ENCODE data around the gene ATRN.

Gene ATRN

DNA sequence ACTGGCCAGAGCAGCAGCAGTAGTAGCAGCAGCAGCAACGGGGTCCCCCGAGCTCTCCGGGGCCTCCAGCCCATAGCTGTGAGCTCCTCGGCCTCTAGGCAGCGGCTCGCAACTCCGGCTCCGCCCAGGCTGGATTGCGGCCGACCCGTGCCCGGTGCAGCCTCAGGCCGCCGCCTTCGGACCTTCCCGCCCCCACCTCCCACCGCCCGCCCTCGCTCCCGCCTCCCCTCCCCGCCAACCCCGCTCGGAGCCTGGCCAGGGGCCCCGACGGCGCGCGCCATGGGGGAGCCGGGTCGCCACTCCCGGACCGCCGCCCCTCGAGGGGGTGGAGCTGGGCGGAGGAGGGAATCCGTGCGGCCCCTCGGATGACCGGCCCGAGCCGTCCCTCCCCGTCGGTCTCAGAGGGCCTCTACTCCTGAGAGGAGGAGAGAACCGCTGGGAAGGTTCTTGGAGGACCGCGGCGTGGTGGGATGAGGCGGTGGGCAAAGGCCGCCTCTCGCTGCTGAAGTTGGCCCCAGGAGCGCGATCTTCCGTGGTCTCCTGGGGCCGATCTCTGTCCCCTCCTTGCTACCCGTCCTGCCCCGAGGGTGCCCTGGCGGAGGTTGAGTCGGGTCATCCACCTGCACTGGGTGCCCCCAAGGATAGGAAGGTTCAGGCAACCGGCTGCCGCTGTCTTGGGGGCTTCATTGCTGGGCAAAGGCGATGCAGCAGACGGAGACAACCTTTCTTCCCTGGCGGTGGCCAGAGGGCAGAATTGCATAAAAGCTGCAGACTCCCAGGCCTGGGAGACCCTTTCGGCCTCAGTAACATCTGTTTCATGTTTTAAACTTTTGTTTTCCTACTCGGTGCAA is 211.3 kb downstream of the ATRN start, which contains the start of gene ADAM33:
Gene ADAM33, minus strand, starts transcription at position 80 of the 851 bp plus-strand sequence. Its CDS starts 6 bp downstream, at position 74.
- H3K27me3 ChIP-seq (ENCODE audit: low read depth, low read length), result no peaks in the 10 kb centered on the region
- H3K4me3 ChIP-seq (ENCODE audit: low read depth in 1 of 2, low read length in 2 of 2), result peak within 1 kb of the TSS; percentile 57 to 75
- H3K27ac ChIP-seq (ENCODE audit: low read length), result peak within 1 kb of the TSS; percentile 76
- H3K9me3 ChIP-seq (ENCODE audit: control insufficient read depth in 1 of 2, low read length in 2 of 2), result no peaks in the 10 kb centered on the region
- H3K36me3 ChIP-seq (ENCODE audit: control insufficient read depth in 1 of 2, insufficient read depth in 2 of 2, low read length in 2 of 2), result no peaks in the 10 kb centered on the region
- H3K4me1 ChIP-seq (ENCODE audit: control insufficient read depth in 1 of 2, insufficient read depth in 2 of 2, low read length in 2 of 2), result peaks cover 20 to 52% of the 10 kb centered on the region in 2 donors

DNA sequence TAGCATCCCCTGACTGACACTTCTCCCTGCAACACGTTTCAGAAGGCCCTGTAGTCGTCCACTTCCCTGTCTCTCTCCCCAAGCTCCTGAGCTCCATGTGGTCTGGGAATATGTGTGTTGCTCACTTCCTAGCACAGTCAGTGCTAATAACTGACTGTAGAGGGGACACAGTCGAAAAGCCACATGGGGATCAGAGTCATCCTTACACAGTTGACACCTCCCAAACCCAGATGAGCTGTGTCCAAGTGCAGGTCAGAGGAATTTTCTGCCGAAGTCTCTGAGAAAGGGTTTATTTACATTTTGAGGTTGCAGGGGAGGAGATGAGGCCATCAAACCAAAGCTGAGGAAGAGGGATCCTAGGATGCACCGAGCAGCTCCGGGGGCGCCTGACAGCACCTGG is 214.5 kb downstream of the ATRN start:
- peaks cover 10 to 29% of the 10 kb centered on the region in 2 donors for H3K4me1 ChIP-seq (ENCODE audit: control insufficient read depth in 1 of 2, insufficient read depth in 2 of 2, low read length in 2 of 2)
- H3K27ac ChIP-seq (ENCODE audit: low read length), result no peak overlapping the region
- no peak overlapping the region for H3K4me3 ChIP-seq (ENCODE audit: low read depth in 1 of 2, low read length in 2 of 2)
- H3K9me3 ChIP-seq (ENCODE audit: control insufficient read depth in 1 of 2, low read length in 2 of 2), result no peaks in the 10 kb centered on the region
- H3K27me3 ChIP-seq (ENCODE audit: low read depth, low read length), result no peaks in the 10 kb centered on the region
- H3K36me3 ChIP-seq (ENCODE audit: control insufficient read depth in 1 of 2, insufficient read depth in 2 of 2, low read length in 2 of 2), result no peaks in the 10 kb centered on the region

DNA sequence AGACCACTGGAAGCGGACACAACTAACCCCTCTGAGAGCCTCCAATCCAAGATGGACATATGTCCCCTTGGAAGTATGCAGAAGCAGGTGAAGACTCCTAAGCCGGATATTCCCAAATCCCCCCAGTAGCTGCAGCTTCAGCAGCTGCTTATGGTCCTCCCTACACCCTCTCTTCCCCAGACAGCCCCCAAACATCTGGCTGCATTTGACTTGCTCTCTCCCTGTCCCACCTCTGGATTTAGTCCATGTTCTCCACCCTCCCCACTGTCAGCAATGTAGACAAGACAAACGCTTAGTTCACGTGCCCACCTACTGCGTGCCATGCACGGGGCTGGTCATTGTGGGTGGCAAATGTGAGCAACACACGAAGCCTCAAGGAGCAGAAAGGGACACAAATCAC is 215.6 kb downstream of the ATRN start:
- H3K9me3 ChIP-seq (ENCODE audit: control insufficient read depth in 1 of 2, low read length in 2 of 2), result no peaks in the 10 kb centered on the region
- peaks cover 10 to 21% of the 10 kb centered on the region in 2 donors for H3K4me1 ChIP-seq (ENCODE audit: control insufficient read depth in 1 of 2, insufficient read depth in 2 of 2, low read length in 2 of 2)
- no peak overlapping the region for H3K27ac ChIP-seq (ENCODE audit: low read length)
- no peaks in the 10 kb centered on the region for H3K27me3 ChIP-seq (ENCODE audit: low read depth, low read length)
- no peak overlapping the region for H3K4me3 ChIP-seq (ENCODE audit: low read depth in 1 of 2, low read length in 2 of 2)
- no peaks in the 10 kb centered on the region for H3K36me3 ChIP-seq (ENCODE audit: control insufficient read depth in 1 of 2, insufficient read depth in 2 of 2, low read length in 2 of 2)

DNA sequence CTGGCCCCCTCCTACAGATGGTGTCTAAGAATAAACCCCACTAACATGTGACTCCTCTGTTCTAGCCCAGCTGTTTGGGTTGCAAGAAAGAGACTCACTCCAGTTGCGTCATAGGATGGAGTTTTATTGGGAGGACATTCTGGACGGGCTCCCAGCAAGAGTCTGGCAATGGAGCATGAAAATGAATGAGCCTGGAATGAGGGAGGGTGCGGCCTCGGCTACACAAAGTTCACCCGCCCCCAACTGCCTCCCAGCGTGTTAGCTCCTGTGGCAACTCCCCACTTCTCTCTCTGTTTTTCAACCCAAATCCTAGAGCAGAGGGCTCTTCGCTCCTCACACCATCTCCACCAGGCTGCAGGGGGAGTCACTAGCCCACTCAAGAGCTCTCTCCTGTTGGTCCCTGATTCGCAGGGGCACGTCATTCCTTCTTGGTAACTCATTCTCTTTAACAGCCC is 216.1 kb downstream of the ATRN start:
- no peaks in the 10 kb centered on the region for H3K27me3 ChIP-seq (ENCODE audit: low read depth, low read length)
- no peaks in the 10 kb centered on the region for H3K36me3 ChIP-seq (ENCODE audit: control insufficient read depth in 1 of 2, insufficient read depth in 2 of 2, low read length in 2 of 2)
- H3K4me1 ChIP-seq (ENCODE audit: control insufficient read depth in 1 of 2, insufficient read depth in 2 of 2, low read length in 2 of 2), result peaks cover 10 to 21% of the 10 kb centered on the region in 2 donors
- peak overlapping the region in 1 of 2 donors; percentile 12 for H3K4me3 ChIP-seq (ENCODE audit: low read depth in 1 of 2, low read length in 2 of 2)
- H3K27ac ChIP-seq (ENCODE audit: low read length), result peak overlapping the region; percentile 61
- H3K9me3 ChIP-seq (ENCODE audit: control insufficient read depth in 1 of 2, low read length in 2 of 2), result no peaks in the 10 kb centered on the region

DNA sequence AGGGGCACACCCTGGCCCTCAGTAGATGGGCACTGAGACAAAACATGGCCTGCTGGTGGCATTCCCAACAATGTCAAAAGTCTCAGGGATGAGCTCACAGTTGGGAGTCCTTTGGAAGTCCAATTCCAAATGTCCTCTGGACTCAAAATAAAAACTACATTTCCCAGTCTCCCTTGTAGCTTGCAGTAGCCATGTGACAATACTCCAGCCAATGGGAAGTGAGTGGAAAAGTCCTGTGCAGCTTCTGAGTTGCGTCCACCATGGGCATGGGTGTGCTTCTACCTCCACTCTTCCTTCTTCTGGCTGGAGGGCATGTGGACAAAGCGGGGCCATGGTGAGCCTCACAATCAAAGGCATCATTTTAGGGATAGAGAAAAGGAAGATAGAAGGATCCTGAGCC is 216.8 kb downstream of the ATRN start:
- peaks cover 10 to 21% of the 10 kb centered on the region in 2 donors for H3K4me1 ChIP-seq (ENCODE audit: control insufficient read depth in 1 of 2, insufficient read depth in 2 of 2, low read length in 2 of 2)
- no peaks in the 10 kb centered on the region for H3K36me3 ChIP-seq (ENCODE audit: control insufficient read depth in 1 of 2, insufficient read depth in 2 of 2, low read length in 2 of 2)
- no peaks in the 10 kb centered on the region for H3K27me3 ChIP-seq (ENCODE audit: low read depth, low read length)
- H3K27ac ChIP-seq (ENCODE audit: low read length), result peak overlapping the region; percentile 61
- H3K4me3 ChIP-seq (ENCODE audit: low read depth in 1 of 2, low read length in 2 of 2), result peak overlapping the region in 1 of 2 donors; percentile 12
- H3K9me3 ChIP-seq (ENCODE audit: control insufficient read depth in 1 of 2, low read length in 2 of 2), result no peaks in the 10 kb centered on the region

DNA sequence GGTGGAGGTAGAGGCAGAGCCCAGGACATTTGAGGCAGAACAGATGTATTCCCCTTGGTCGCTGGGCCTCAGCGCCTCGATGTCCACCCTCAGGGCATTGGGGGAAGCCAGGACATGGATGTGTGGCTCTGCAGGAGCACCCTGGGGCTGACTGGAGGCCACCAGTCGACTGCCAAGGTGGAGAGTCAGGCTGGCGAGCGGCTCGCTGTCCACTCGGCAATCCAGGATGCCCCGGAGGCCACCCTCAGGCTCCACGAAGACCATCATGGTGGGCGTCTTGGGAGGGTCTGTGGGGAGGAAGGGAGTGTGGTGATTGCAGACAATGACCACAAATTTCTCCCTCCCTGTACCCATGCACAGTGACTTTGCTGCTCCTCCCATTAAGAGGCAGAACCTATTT is 219.2 kb downstream of the ATRN start:
- no peaks in the 10 kb centered on the region for H3K36me3 ChIP-seq (ENCODE audit: control insufficient read depth in 1 of 2, insufficient read depth in 2 of 2, low read length in 2 of 2)
- no peak overlapping the region for H3K27ac ChIP-seq (ENCODE audit: low read length)
- H3K9me3 ChIP-seq (ENCODE audit: control insufficient read depth in 1 of 2, low read length in 2 of 2), result no peaks in the 10 kb centered on the region
- H3K4me1 ChIP-seq (ENCODE audit: control insufficient read depth in 1 of 2, insufficient read depth in 2 of 2, low read length in 2 of 2), result peaks cover 10 to 21% of the 10 kb centered on the region in 2 donors
- no peaks in the 10 kb centered on the region for H3K27me3 ChIP-seq (ENCODE audit: low read depth, low read length)
- H3K4me3 ChIP-seq (ENCODE audit: low read depth in 1 of 2, low read length in 2 of 2), result no peak overlapping the region

DNA sequence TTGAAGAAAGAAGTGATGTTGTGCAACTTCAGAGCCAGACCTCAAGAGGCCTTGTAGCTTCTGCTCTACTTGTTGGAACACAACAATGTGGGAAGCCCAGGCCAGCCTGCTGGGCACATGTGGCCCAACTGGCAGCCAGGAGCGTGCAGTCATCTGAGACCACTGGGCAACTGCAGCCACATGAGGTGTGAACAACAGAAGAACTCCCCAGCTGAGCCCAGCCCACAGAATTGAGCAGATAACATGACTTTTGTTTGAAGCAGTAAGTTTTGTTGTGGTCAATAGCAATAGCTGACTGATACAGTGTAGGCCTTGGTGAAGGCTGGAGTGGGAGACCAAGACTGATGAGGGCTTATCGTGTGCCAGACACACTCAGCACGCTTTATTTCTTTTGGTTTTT is 219.6 kb downstream of the ATRN start:
- Histone ChIP-seq H3K36me3 (ENCODE audit: control insufficient read depth in 1 of 2, insufficient read depth in 2 of 2, low read length in 2 of 2) (no peaks in the 10 kb centered on the region), H3K27ac (ENCODE audit: low read length) (no peak overlapping the region), H3K9me3 (ENCODE audit: control insufficient read depth in 1 of 2, low read length in 2 of 2) (no peaks in the 10 kb centered on the region), H3K4me3 (ENCODE audit: low read depth in 1 of 2, low read length in 2 of 2) (no peak overlapping the region), H3K4me1 (ENCODE audit: control insufficient read depth in 1 of 2, insufficient read depth in 2 of 2, low read length in 2 of 2) (peaks cover 10 to 21% of the 10 kb centered on the region in 2 donors), H3K27me3 (ENCODE audit: low read depth, low read length) (no peaks in the 10 kb centered on the region)

DNA sequence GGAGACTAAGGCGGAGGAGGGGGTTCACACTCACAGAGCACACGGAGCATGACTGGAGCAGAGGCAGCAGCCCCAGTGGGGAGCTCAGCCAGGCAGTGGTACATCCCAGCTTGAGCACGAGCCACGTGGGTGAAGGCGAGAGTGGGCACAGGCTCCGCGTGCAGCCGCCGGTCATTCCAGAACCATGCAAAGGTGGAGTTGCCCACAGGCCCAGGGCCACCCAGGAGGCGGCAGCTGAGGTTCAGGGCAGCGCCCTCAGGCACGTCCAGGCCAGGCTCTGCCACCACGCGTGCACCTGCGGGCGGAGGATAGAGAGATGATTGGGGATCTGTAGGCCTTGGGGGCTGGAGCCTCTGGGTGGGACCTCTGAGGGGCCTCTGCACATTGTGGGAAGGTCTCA is 220.5 kb downstream of the ATRN start:
- H3K4me1 ChIP-seq (ENCODE audit: control insufficient read depth in 1 of 2, insufficient read depth in 2 of 2, low read length in 2 of 2), result peaks cover 10 to 16% of the 10 kb centered on the region in 2 donors
- no peaks in the 10 kb centered on the region for H3K36me3 ChIP-seq (ENCODE audit: control insufficient read depth in 1 of 2, insufficient read depth in 2 of 2, low read length in 2 of 2)
- H3K27ac ChIP-seq (ENCODE audit: low read length), result no peak overlapping the region
- H3K4me3 ChIP-seq (ENCODE audit: low read depth in 1 of 2, low read length in 2 of 2), result no peak overlapping the region
- peaks cover 0 to 1% of the 10 kb centered on the region in 2 donors for H3K9me3 ChIP-seq (ENCODE audit: control insufficient read depth in 1 of 2, low read length in 2 of 2)
- H3K27me3 ChIP-seq (ENCODE audit: low read depth, low read length), result no peaks in the 10 kb centered on the region

DNA sequence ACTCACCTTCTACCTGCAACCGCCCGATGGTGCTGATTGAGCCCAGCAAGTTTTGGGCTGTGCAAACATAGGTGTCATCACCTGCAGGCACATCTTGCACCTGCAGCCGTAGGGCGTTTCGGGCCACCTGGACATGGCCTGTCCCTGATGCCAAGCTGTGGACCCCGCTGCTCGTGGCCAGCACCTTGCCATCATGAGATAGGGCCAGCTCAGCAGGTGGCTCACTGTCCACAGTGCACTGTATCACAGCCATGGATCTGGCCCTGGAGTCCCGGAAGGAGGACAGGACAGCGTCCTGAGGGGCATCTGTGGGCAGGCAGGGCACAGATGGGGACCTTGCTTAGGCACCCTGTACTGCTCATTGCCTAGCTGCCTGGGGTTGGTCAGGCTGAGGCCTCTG is 221.1 kb downstream of the ATRN start:
- Histone ChIP-seq H3K4me1 (ENCODE audit: control insufficient read depth in 1 of 2, insufficient read depth in 2 of 2, low read length in 2 of 2) (peaks cover 6 to 10% of the 10 kb centered on the region in 2 donors), H3K4me3 (ENCODE audit: low read depth in 1 of 2, low read length in 2 of 2) (no peak overlapping the region), H3K27me3 (ENCODE audit: low read depth, low read length) (no peaks in the 10 kb centered on the region), H3K36me3 (ENCODE audit: control insufficient read depth in 1 of 2, insufficient read depth in 2 of 2, low read length in 2 of 2) (no peaks in the 10 kb centered on the region), H3K9me3 (ENCODE audit: control insufficient read depth in 1 of 2, low read length in 2 of 2) (peaks cover 0 to 5% of the 10 kb centered on the region in 2 donors), H3K27ac (ENCODE audit: low read length) (no peak overlapping the region)

DNA sequence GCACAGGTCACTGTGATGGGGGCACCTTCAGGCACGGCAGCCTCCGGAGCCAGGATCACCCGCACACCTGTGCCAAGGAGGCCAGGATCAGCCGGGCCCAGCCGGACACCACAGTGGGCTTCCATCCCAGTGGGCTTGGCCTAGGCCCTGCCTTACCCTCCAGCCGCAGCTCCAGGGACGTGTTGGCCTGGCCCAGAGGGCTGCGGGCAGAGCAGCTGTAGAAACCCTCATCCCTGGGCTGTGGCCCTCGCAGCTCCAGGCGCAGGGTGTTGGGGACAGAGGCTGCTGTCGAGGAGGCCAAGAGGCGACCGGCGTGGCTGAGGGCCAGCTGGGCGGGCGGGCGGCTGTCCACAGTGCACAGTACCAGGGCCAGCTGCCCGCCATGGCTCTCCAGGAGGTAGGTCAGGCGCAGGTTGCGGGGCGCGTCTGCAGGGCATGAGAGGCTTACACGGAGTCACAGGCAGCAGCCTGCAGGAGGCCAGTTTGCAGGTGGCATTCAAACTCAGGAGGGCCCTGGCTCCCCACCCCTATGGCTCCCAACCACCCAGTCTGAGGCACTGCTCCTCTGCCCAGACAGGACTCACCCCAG is 222.0 kb downstream of the ATRN start:
- H3K27ac ChIP-seq (ENCODE audit: low read length), result no peak overlapping the region
- peaks cover 0 to 5% of the 10 kb centered on the region in 2 donors for H3K9me3 ChIP-seq (ENCODE audit: control insufficient read depth in 1 of 2, low read length in 2 of 2)
- peaks cover 0 to 1% of the 10 kb centered on the region in 2 donors for H3K4me1 ChIP-seq (ENCODE audit: control insufficient read depth in 1 of 2, insufficient read depth in 2 of 2, low read length in 2 of 2)
- H3K4me3 ChIP-seq (ENCODE audit: low read depth in 1 of 2, low read length in 2 of 2), result no peak overlapping the region
- no peaks in the 10 kb centered on the region for H3K27me3 ChIP-seq (ENCODE audit: low read depth, low read length)
- H3K36me3 ChIP-seq (ENCODE audit: control insufficient read depth in 1 of 2, insufficient read depth in 2 of 2, low read length in 2 of 2), result no peaks in the 10 kb centered on the region

DNA sequence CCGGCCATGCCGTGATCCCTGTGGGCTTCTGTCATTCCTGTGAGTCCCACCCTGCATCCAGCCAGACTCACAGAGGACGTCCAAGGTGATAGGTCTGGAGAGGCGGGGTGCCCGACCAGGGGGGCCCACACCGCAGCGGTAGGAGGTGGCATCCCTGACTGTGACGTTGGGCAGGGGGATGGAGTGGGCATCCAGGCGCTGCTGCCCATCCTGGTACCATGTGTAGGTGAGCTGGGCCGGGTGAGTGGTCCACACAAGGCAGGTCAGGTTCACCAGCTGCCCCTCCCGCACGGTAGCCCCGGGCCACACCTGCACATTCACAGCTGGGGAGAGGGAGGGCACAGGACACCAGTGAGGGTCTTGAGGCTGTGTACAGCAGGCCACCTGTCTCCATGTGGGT is 222.6 kb downstream of the ATRN start:
- H3K27ac ChIP-seq (ENCODE audit: low read length), result no peak overlapping the region
- H3K4me3 ChIP-seq (ENCODE audit: low read depth in 1 of 2, low read length in 2 of 2), result no peak overlapping the region
- peaks cover 0 to 5% of the 10 kb centered on the region in 2 donors for H3K9me3 ChIP-seq (ENCODE audit: control insufficient read depth in 1 of 2, low read length in 2 of 2)
- H3K4me1 ChIP-seq (ENCODE audit: control insufficient read depth in 1 of 2, insufficient read depth in 2 of 2, low read length in 2 of 2), result no peaks in the 10 kb centered on the region
- no peaks in the 10 kb centered on the region for H3K27me3 ChIP-seq (ENCODE audit: low read depth, low read length)
- no peaks in the 10 kb centered on the region for H3K36me3 ChIP-seq (ENCODE audit: control insufficient read depth in 1 of 2, insufficient read depth in 2 of 2, low read length in 2 of 2)

Data from muscle layer of duodenum (tissue), 2 donors.